ENCODE results near the gene B3GLCT. TPM values are rescaled to one million over a fixed set of nuclear protein-coding genes. Genes with fewer than 3 reads are reported as not detected.

B3GLCT gene
- total RNA-seq, 1 donor from 2014 or later, result 11.2 TPM

- Histone ChIP-seq H3K9me3 (ENCODE audit: insufficient read depth, low read depth, low read length) (no peaks in the 10 kb centered on the region), H4K20me1 (ENCODE audit: insufficient read depth, low read length) (no peaks in the 10 kb centered on the region), H3K4me1 (ENCODE audit: insufficient read depth, low read length) (peaks cover 29% of the 10 kb centered on the region), H3K27ac (ENCODE audit: low read depth, low read length) (peak overlapping the region; percentile 56), H3K79me2 (ENCODE audit: insufficient read depth, low read length) (no peaks in the 10 kb centered on the region), H3K27me3 (ENCODE audit: insufficient read depth, low read length) (no peaks in the 10 kb centered on the region), H3K4me3 (ENCODE audit: insufficient read depth, low read depth, low read length) (no peak overlapping the region), H3K36me3 (ENCODE audit: insufficient read depth, low read length) (no peaks in the 10 kb centered on the region), H3K9ac (ENCODE audit: low read length) (peak overlapping the region; percentile 30), H2AFZ (ENCODE audit: low read depth, low read length) (no peak overlapping the region), H3K4me2 (ENCODE audit: low read length) (peak overlapping the region; percentile 26)
- Mint-ChIP-seq H3K4me1 (ENCODE audit: low read depth, unreplicated experiment) (peaks cover 2% of the 10 kb centered on the region), H3K4me3 (ENCODE audit: unreplicated experiment) (no peak overlapping the region), H3K27ac (ENCODE audit: unreplicated experiment) (no peak overlapping the region), H3K27me3 (ENCODE audit: low read depth, unreplicated experiment) (no peaks in the 10 kb centered on the region), H3K36me3 (ENCODE audit: low read depth, unreplicated experiment) (peaks cover 15% of the 10 kb centered on the region), H3K9me3 (ENCODE audit: unreplicated experiment) (peaks cover 4% of the 10 kb centered on the region)
- TF ChIP-seq EZH2 (IDR thresholded peaks at IDR 0.05; ENCODE audit: insufficient read depth, low read length) (no peak), CTCF (IDR thresholded peaks at IDR 0.05; ENCODE audit: insufficient read depth, low read depth, low read length) (no peak)
- DNase-seq (ENCODE audit: low read depth) (peak; percentile 86), FAIRE-seq (peak; percentile 50)
Measured at GRCh38 chr13:31276421-31276820, 76.6 kb downstream of the B3GLCT start.

GRCh38 chr13:31278869-31279268 is 79.1 kb downstream of the B3GLCT start:
- Histone ChIP-seq H4K20me1 (ENCODE audit: insufficient read depth, low read length) (no peaks in the 10 kb centered on the region), H3K27me3 (ENCODE audit: insufficient read depth, low read length) (no peaks in the 10 kb centered on the region), H3K4me3 (ENCODE audit: insufficient read depth, low read depth, low read length) (no peak overlapping the region), H3K27ac (ENCODE audit: low read depth, low read length) (no peak overlapping the region), H3K4me1 (ENCODE audit: insufficient read depth, low read length) (peaks cover 27% of the 10 kb centered on the region), H3K36me3 (ENCODE audit: insufficient read depth, low read length) (no peaks in the 10 kb centered on the region), H3K4me2 (ENCODE audit: low read length) (no peak overlapping the region), H3K9ac (ENCODE audit: low read length) (no peak overlapping the region), H2AFZ (ENCODE audit: low read depth, low read length) (no peak overlapping the region), H3K9me3 (ENCODE audit: insufficient read depth, low read depth, low read length) (no peaks in the 10 kb centered on the region), H3K79me2 (ENCODE audit: insufficient read depth, low read length) (no peaks in the 10 kb centered on the region)
- H3K27ac Mint-ChIP-seq (ENCODE audit: unreplicated experiment), result no peak overlapping the region
- no peaks in the 10 kb centered on the region for H3K27me3 Mint-ChIP-seq (ENCODE audit: low read depth, unreplicated experiment)
- peaks cover 15% of the 10 kb centered on the region for H3K36me3 Mint-ChIP-seq (ENCODE audit: low read depth, unreplicated experiment)
- H3K4me1 Mint-ChIP-seq (ENCODE audit: low read depth, unreplicated experiment), result peaks cover 2% of the 10 kb centered on the region
- H3K9me3 Mint-ChIP-seq (ENCODE audit: unreplicated experiment), result peaks cover 4% of the 10 kb centered on the region
- TF ChIP-seq CTCF (IDR thresholded peaks at IDR 0.05; ENCODE audit: insufficient read depth, low read depth, low read length) (no peak), EZH2 (IDR thresholded peaks at IDR 0.05; ENCODE audit: insufficient read depth, low read length) (no peak)
- DNase-seq (ENCODE audit: low read depth) (peak; percentile 68), FAIRE-seq (no peak)
- H3K4me3 Mint-ChIP-seq (ENCODE audit: unreplicated experiment), result no peak overlapping the region

- Histone ChIP-seq H3K9me3 (ENCODE audit: insufficient read depth, low read depth, low read length) (no peaks in the 10 kb centered on the region), H3K4me3 (ENCODE audit: insufficient read depth, low read depth, low read length) (no peak overlapping the region), H3K4me1 (ENCODE audit: insufficient read depth, low read length) (no peaks in the 10 kb centered on the region), H3K79me2 (ENCODE audit: insufficient read depth, low read length) (no peaks in the 10 kb centered on the region), H3K9ac (ENCODE audit: low read length) (no peak overlapping the region), H3K27ac (ENCODE audit: low read depth, low read length) (no peak overlapping the region), H3K36me3 (ENCODE audit: insufficient read depth, low read length) (no peaks in the 10 kb centered on the region), H3K4me2 (ENCODE audit: low read length) (no peak overlapping the region), H4K20me1 (ENCODE audit: insufficient read depth, low read length) (no peaks in the 10 kb centered on the region), H3K27me3 (ENCODE audit: insufficient read depth, low read length) (no peaks in the 10 kb centered on the region), H2AFZ (ENCODE audit: low read depth, low read length) (no peak overlapping the region)
- Mint-ChIP-seq H3K27ac (ENCODE audit: unreplicated experiment) (no peak overlapping the region), H3K36me3 (ENCODE audit: low read depth, unreplicated experiment) (peaks cover 11% of the 10 kb centered on the region), H3K4me3 (ENCODE audit: unreplicated experiment) (no peak overlapping the region), H3K27me3 (ENCODE audit: low read depth, unreplicated experiment) (no peaks in the 10 kb centered on the region), H3K9me3 (ENCODE audit: unreplicated experiment) (peaks cover 4% of the 10 kb centered on the region), H3K4me1 (ENCODE audit: low read depth, unreplicated experiment) (no peaks in the 10 kb centered on the region)
- TF ChIP-seq EZH2 (IDR thresholded peaks at IDR 0.05; ENCODE audit: insufficient read depth, low read length), result no peak
- DNase-seq (ENCODE audit: low read depth), result no peak
- no peak for FAIRE-seq
Measured at GRCh38 chr13:31282741-31283455, 83.1 kb downstream of the B3GLCT start.

All from astrocyte (in vitro differentiated cells and primary cell).